ENCODE results near the gene POLH. TPM values are rescaled to one million over a fixed set of nuclear protein-coding genes. Genes with fewer than 3 reads are reported as not detected.

Gene POLH
- total and polyA plus RNA-seq, 2 of the 4 experiments (the other 2 are of a cell fraction) = 13.3 to 26.0 TPM

DNA sequence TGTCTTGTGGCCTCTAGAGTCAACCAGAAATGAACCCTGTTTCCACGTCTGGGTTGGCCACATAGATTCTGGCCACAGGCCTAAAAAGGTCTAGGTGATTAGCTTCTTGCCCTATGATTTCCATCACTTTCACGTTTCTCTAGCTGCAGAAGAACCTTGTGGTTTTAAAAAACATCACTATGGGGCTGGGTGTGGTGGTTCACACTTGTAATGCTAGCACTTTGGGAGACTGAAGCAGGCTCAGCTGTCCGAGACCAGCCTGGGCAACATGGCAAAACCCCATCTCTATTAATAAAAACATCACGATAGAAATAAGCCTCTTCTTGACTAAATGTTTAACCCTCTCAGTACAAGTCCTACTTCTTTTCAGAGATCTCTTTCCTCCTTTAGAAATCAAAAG, 31.5 kb upstream of the POLH start:
- Histone ChIP-seq H4K91ac (ENCODE audit: insufficient read depth, low read depth, low read length) (no peak overlapping the region), H3K9ac (ENCODE audit: low read depth, low read length) (no peak overlapping the region), H3K27ac (ENCODE audit: insufficient read depth, low read length) (no peak overlapping the region), H2AK9ac (replicated peaks; ENCODE audit: low read depth, low read length, poor library complexity) (no peak overlapping the region), H2BK20ac (ENCODE audit: low read depth, low read length) (no peak overlapping the region), H2BK120ac (ENCODE audit: low read depth, low read length) (no peak overlapping the region), H4K8ac (ENCODE audit: low read depth in 2 of 2, low read length in 2 of 2) (no peak overlapping the region), H3K23ac (ENCODE audit: low read depth, low read length) (no peak overlapping the region), H3K36me3 (ENCODE audit: control insufficient read depth, insufficient read depth, low read length) (peaks cover 41% of the 10 kb centered on the region), H4K5ac (ENCODE audit: low read depth, low read length) (no peak overlapping the region), H3K56ac (ENCODE audit: extremely low read depth, insufficient read depth, low read length) (no peak overlapping the region), H3K18ac (ENCODE audit: low read depth, low read length) (no peak overlapping the region), H3K4ac (ENCODE audit: low read depth, low read length) (no peak overlapping the region), H3K27me3 (ENCODE audit: control insufficient read depth, insufficient read depth, low read length) (no peaks in the 10 kb centered on the region), H3K9me1 (ENCODE audit: insufficient read depth, low read length) (no peaks in the 10 kb centered on the region), H3K79me1 (ENCODE audit: low read depth in 1 of 2, low read length in 2 of 2) (no peaks in the 10 kb centered on the region; a peak in 1 of 4 replicates), H3K9me3 (ENCODE audit: control insufficient read depth, insufficient read depth, low read length) (no peaks in the 10 kb centered on the region), H3K14ac (replicated peaks; ENCODE audit: low read depth, low read length) (no peak overlapping the region), H2BK5ac (ENCODE audit: low read depth, low read length, poor library complexity, severe bottlenecking) (no peak overlapping the region), H3K4me1 (ENCODE audit: control insufficient read depth, insufficient read depth, low read length) (no peaks in the 10 kb centered on the region), H2AFZ (replicated peaks; ENCODE audit: low read length, poor library complexity) (no peak overlapping the region), H3K4me2 (ENCODE audit: low read depth, low read length) (no peak overlapping the region), H3K4me3 (ENCODE audit: insufficient read depth, low read depth, low read length) (no peak overlapping the region), H4K20me1 (ENCODE audit: insufficient read depth, low read length) (no peaks in the 10 kb centered on the region), H2AK5ac (ENCODE audit: low read depth, low read length) (no peak overlapping the region), H2BK15ac (ENCODE audit: low read depth, low read length) (no peak overlapping the region)
- ChIA-PET POLR2A (ENCODE audit: unreplicated experiment) (no interaction called here), CTCF (no interaction called here)
- no TSS peak for BruUV-seq (replicated peaks)
- DNase-seq (no peak), ATAC-seq (ENCODE audit: low read depth) (no peak)
- intact Hi-C loops (cut with micrococcal nuclease) = no loop called here
- no CpG with 5 or more reads among the region's 4 CpGs for WGBS, 2 experiments (ENCODE audit: extremely low coverage in 2 of 2, insufficient read length in 1 of 2)
- in situ Hi-C loops (cut with MboI; ENCODE audit: low sequenced_read_pairs) = no loop called here
- dilution Hi-C loops (cut with HindIII; ENCODE audit: low sequenced_read_pairs, unreplicated experiment) = no loop called here
- TF ChIP-seq MXI1 (IDR thresholded peaks at IDR 0.05; ENCODE audit: borderline replicate concordance, low read depth, low read length) = no peak
- TF ChIP-seq, protein P1, sequence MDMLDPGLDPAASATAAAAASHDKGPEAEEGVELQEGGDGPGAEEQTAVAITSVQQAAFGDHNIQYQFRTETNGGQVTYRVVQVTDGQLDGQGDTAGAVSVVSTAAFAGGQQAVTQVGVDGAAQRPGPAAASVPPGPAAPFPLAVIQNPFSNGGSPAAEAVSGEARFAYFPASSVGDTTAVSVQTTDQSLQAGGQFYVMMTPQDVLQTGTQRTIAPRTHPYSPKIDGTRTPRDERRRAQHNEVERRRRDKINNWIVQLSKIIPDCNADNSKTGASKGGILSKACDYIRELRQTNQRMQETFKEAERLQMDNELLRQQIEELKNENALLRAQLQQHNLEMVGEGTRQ (IDR thresholded peaks at IDR 0.05; ENCODE audit: low read depth, low read length) = no peak
- no peak for TF ChIP-seq MAFK (IDR thresholded peaks at IDR 0.05; ENCODE audit: low read depth, low read length)
- TF ChIP-seq, protein P2, sequence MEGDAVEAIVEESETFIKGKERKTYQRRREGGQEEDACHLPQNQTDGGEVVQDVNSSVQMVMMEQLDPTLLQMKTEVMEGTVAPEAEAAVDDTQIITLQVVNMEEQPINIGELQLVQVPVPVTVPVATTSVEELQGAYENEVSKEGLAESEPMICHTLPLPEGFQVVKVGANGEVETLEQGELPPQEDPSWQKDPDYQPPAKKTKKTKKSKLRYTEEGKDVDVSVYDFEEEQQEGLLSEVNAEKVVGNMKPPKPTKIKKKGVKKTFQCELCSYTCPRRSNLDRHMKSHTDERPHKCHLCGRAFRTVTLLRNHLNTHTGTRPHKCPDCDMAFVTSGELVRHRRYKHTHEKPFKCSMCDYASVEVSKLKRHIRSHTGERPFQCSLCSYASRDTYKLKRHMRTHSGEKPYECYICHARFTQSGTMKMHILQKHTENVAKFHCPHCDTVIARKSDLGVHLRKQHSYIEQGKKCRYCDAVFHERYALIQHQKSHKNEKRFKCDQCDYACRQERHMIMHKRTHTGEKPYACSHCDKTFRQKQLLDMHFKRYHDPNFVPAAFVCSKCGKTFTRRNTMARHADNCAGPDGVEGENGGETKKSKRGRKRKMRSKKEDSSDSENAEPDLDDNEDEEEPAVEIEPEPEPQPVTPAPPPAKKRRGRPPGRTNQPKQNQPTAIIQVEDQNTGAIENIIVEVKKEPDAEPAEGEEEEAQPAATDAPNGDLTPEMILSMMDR (conservative IDR thresholded peaks at IDR 0.05; ENCODE audit: low read depth, low read length) = no peak
- TF ChIP-seq CHD1 (IDR thresholded peaks at IDR 0.05; ENCODE audit: low read depth, low read length) = no peak
- no peak for TF ChIP-seq MAZ (IDR thresholded peaks at IDR 0.05; ENCODE audit: borderline replicate concordance, low read depth, low read length)
- TF ChIP-seq RCOR1 (IDR thresholded peaks at IDR 0.05; ENCODE audit: insufficient replicate concordance, low read length) = no peak
- TF ChIP-seq RFX5 (IDR thresholded peaks at IDR 0.05; ENCODE audit: low read depth, low read length) = no peak
- TF ChIP-seq BHLHE40 (IDR thresholded peaks at IDR 0.05; ENCODE audit: low read depth, low read length) = no peak
- TF ChIP-seq CEBPB (IDR thresholded peaks at IDR 0.05; ENCODE audit: low read depth, low read length) = no peak
- TF ChIP-seq, protein P3, sequence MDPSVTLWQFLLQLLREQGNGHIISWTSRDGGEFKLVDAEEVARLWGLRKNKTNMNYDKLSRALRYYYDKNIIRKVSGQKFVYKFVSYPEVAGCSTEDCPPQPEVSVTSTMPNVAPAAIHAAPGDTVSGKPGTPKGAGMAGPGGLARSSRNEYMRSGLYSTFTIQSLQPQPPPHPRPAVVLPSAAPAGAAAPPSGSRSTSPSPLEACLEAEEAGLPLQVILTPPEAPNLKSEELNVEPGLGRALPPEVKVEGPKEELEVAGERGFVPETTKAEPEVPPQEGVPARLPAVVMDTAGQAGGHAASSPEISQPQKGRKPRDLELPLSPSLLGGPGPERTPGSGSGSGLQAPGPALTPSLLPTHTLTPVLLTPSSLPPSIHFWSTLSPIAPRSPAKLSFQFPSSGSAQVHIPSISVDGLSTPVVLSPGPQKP (IDR thresholded peaks at IDR 0.05; ENCODE audit: borderline replicate concordance, low read depth, low read length) = no peak
- no peak for TF ChIP-seq RAD21 (IDR thresholded peaks at IDR 0.05; ENCODE audit: low read length)
- no peak for TF ChIP-seq NFE2L2 (IDR thresholded peaks at IDR 0.05; ENCODE audit: low read depth, low read length)
- no peak for TF ChIP-seq POLR2A (IDR thresholded peaks at IDR 0.05; ENCODE audit: low read depth, low read length)
- TF ChIP-seq SMC3 (IDR thresholded peaks at IDR 0.05; ENCODE audit: low read depth, low read length) = no peak
- TF ChIP-seq FOS (IDR thresholded peaks at IDR 0.05; ENCODE audit: low read depth, low read length) = no peak
